ENCODE data around the gene C12orf43. TPM values are rescaled to one million over a fixed set of nuclear protein-coding genes. Genes with fewer than 3 reads are reported as not detected.

C12orf43 gene
- total RNA-seq, 2 experiments from 2014 or later = 11.5 to 12.3 TPM

DNA sequence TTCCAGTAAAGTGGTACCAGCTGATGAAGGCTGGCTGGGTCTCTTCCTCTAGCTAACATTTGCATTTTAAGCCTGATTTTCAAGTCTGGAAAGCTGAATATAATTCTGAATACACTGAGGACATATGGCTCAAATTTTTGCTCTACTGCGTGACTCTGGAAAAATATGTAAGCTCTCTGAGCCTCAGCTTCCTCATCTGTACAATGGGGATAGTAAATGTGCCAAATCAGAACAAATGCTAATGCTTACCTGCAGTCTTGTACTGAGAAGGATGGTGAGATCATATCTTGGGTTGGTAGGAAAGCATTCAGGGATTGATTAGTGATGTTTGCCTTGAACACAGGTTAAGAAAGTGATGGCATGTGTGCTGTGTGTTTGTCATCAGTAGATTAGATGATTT, 23.3 kb downstream of the C12orf43 start:
- peaks cover 18% of the 10 kb centered on the region for H3K27me3 Mint-ChIP-seq
- H3K4me3 Mint-ChIP-seq = no peak overlapping the region
- POLR2A ChIA-PET = interaction anchor here (1.5 kb wide), 1 partner anchor 21 kb away, joined by 3 read pairs; no protein-coding TSS in a partner anchor
- no peaks in the 10 kb centered on the region for H3K9me3 Mint-ChIP-seq
- CTCF ChIA-PET = interaction anchor here (1.1 to 1.5 kb wide), 3 partner anchors 14 to 344 kb away, joined by 4 to 5 read pairs (median 4); no protein-coding TSS in a partner anchor
- no peaks in the 10 kb centered on the region for H3K36me3 Mint-ChIP-seq (ENCODE audit: low read depth)
- no peak overlapping the region for H3K27ac Mint-ChIP-seq
- DNase-seq = no peak
- no peaks in the 10 kb centered on the region for H3K4me1 Mint-ChIP-seq

DNA sequence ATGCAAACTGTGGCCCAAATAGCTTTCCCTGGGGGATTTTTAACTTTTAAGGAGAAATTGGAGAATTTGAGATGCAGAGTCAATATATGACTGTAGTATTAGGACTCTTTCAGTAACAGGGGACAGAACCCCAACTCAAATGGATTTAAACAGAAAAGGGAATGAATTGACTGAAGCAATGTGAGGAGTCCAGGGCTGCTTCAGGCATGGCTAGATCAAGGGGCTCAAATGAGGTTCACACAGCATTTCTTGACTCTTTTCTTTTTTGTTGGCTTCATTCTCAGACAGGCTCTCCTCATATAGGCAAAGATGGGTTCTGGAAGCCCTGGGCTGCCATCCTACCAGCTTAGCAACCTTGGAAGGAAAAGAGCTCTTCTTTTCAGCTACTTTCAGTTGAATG, 24.3 kb downstream of the C12orf43 start:
- H3K27ac Mint-ChIP-seq = no peak overlapping the region
- DNase-seq = no peak
- H3K4me3 Mint-ChIP-seq = no peak overlapping the region
- H3K36me3 Mint-ChIP-seq (ENCODE audit: low read depth) = no peaks in the 10 kb centered on the region
- peaks cover 18% of the 10 kb centered on the region for H3K27me3 Mint-ChIP-seq
- ChIA-PET CTCF (interaction anchor here (1.4 to 1.6 kb wide), 3 partner anchors 13 to 343 kb away, joined by 4 to 5 read pairs (median 4); no protein-coding TSS in a partner anchor), POLR2A (interaction anchor here (1.5 kb wide), 1 partner anchor 20 kb away, joined by 3 read pairs; no protein-coding TSS in a partner anchor)
- no peaks in the 10 kb centered on the region for H3K4me1 Mint-ChIP-seq
- no peaks in the 10 kb centered on the region for H3K9me3 Mint-ChIP-seq

- Mint-ChIP-seq H3K4me1 (no peaks in the 10 kb centered on the region), H3K27me3 (peaks cover 18% of the 10 kb centered on the region), H3K4me3 (no peak overlapping the region), H3K9me3 (no peaks in the 10 kb centered on the region), H3K36me3 (ENCODE audit: low read depth) (no peaks in the 10 kb centered on the region), H3K27ac (no peak overlapping the region)
- ChIA-PET CTCF (interaction anchor here (1.6 kb wide), 1 partner anchor 15 kb away, joined by 4 read pairs; no protein-coding TSS in a partner anchor), POLR2A (no interaction called here)
- DNase-seq = no peak
Observed at GRCh38 chr12:120990487-120991055, 25.7 kb downstream of the C12orf43 start.

GRCh38 chr12:120989687-120990086, 26.6 kb downstream of the C12orf43 start:
- H3K4me1 Mint-ChIP-seq = no peaks in the 10 kb centered on the region
- no peak overlapping the region for H3K4me3 Mint-ChIP-seq
- ChIA-PET POLR2A (no interaction called here), CTCF (interaction anchor here (1.1 kb wide), 1 partner anchor 18 kb away, joined by 3 read pairs; no protein-coding TSS in a partner anchor)
- peaks cover 11% of the 10 kb centered on the region for H3K27me3 Mint-ChIP-seq
- H3K27ac Mint-ChIP-seq = no peak overlapping the region
- H3K9me3 Mint-ChIP-seq = no peaks in the 10 kb centered on the region
- no peak for DNase-seq
- H3K36me3 Mint-ChIP-seq (ENCODE audit: low read depth) = no peaks in the 10 kb centered on the region

GRCh38 chr12:120988658-120989057, 27.6 kb downstream of the C12orf43 start:
- no peak for DNase-seq
- ChIA-PET CTCF (interaction anchor here (0.6 kb wide), 1 partner anchor 14 kb away, joined by 4 read pairs; no protein-coding TSS in a partner anchor), POLR2A (no interaction called here)
- Mint-ChIP-seq H3K9me3 (no peaks in the 10 kb centered on the region), H3K27ac (no peak overlapping the region), H3K36me3 (ENCODE audit: low read depth) (no peaks in the 10 kb centered on the region), H3K4me3 (no peak overlapping the region), H3K4me1 (no peaks in the 10 kb centered on the region), H3K27me3 (peaks cover 8% of the 10 kb centered on the region)

- ChIA-PET CTCF (no interaction called here), POLR2A (no interaction called here)
- H3K36me3 Mint-ChIP-seq (ENCODE audit: low read depth) = no peaks in the 10 kb centered on the region
Observed at GRCh38 chr12:120988234-120988633, 28.1 kb downstream of the C12orf43 start.

GRCh38 chr12:120984351-120984898, 31.9 kb downstream of the C12orf43 start:
- H3K36me3 Mint-ChIP-seq (ENCODE audit: low read depth) = no peaks in the 10 kb centered on the region
- CTCF ChIA-PET = interaction anchor here (1.0 to 2.0 kb wide), 3 partner anchors 12 to 21 kb away, joined by 4 to 7 read pairs (median 5); no protein-coding TSS in a partner anchor
- POLR2A ChIA-PET = no interaction called here
- H3K27me3 Mint-ChIP-seq = peaks cover under 1% of the 10 kb centered on the region
- H3K4me3 Mint-ChIP-seq = no peak overlapping the region
- no peaks in the 10 kb centered on the region for H3K9me3 Mint-ChIP-seq
- peaks cover 3% of the 10 kb centered on the region for H3K4me1 Mint-ChIP-seq
- no peak overlapping the region for H3K27ac Mint-ChIP-seq
- DNase-seq = no peak

More at GRCh38 chr12:120988234-120988633, 28.1 kb downstream of the C12orf43 start:
- H3K27me3 Mint-ChIP-seq = peaks cover 8% of the 10 kb centered on the region
- H3K27ac Mint-ChIP-seq = no peak overlapping the region
- H3K9me3 Mint-ChIP-seq = no peaks in the 10 kb centered on the region
- no peaks in the 10 kb centered on the region for H3K4me1 Mint-ChIP-seq
- no peak overlapping the region for H3K4me3 Mint-ChIP-seq
- no peak for DNase-seq

DNA sequence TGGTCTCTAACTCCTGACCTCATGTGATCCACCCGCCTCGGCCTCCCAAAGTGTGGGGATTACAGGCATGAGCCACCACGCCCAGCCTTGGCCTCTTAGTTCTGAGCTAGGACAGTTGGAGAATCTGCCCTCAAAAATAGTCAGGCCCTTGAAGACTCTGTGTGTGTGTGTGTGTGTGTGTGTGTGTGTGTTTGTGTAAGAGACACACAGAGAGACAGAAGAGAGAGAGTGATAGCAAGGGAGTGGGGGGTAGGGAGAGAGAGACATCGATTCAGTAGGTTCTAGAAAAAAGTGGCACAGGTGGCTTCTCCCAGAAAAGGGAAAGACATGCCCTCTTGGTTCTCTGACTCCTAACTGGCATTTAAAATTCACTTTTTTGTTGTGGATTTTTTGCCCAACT, 32.5 kb downstream of the C12orf43 start:
- ChIA-PET POLR2A (no interaction called here), CTCF (interaction anchor here (0.7 to 2.0 kb wide), 3 partner anchors 12 to 134 kb away, joined by 3 to 7 read pairs (median 4); no protein-coding TSS in a partner anchor)
- H3K27ac Mint-ChIP-seq = no peak overlapping the region
- H3K36me3 Mint-ChIP-seq (ENCODE audit: low read depth) = no peaks in the 10 kb centered on the region
- DNase-seq = no peak
- no peak overlapping the region for H3K4me3 Mint-ChIP-seq
- no peaks in the 10 kb centered on the region for H3K9me3 Mint-ChIP-seq
- H3K27me3 Mint-ChIP-seq = no peaks in the 10 kb centered on the region
- H3K4me1 Mint-ChIP-seq = peaks cover 3% of the 10 kb centered on the region

GRCh38 chr12:120982659-120983058, 33.6 kb downstream of the C12orf43 start:
- CTCF ChIA-PET = interaction anchor here (2.0 kb wide), 1 partner anchor 11 kb away, joined by 7 read pairs; no protein-coding TSS in a partner anchor
- H3K36me3 Mint-ChIP-seq (ENCODE audit: low read depth) = no peaks in the 10 kb centered on the region
- H3K27me3 Mint-ChIP-seq = no peaks in the 10 kb centered on the region
- POLR2A ChIA-PET = interaction anchor here (0.8 kb wide), 1 partner anchor 11 kb away, joined by 3 read pairs; no protein-coding TSS in a partner anchor
- peaks cover 3% of the 10 kb centered on the region for H3K4me1 Mint-ChIP-seq
- no peaks in the 10 kb centered on the region for H3K9me3 Mint-ChIP-seq
- DNase-seq = no peak
- no peak overlapping the region for H3K27ac Mint-ChIP-seq
- H3K4me3 Mint-ChIP-seq = no peak overlapping the region

DNA sequence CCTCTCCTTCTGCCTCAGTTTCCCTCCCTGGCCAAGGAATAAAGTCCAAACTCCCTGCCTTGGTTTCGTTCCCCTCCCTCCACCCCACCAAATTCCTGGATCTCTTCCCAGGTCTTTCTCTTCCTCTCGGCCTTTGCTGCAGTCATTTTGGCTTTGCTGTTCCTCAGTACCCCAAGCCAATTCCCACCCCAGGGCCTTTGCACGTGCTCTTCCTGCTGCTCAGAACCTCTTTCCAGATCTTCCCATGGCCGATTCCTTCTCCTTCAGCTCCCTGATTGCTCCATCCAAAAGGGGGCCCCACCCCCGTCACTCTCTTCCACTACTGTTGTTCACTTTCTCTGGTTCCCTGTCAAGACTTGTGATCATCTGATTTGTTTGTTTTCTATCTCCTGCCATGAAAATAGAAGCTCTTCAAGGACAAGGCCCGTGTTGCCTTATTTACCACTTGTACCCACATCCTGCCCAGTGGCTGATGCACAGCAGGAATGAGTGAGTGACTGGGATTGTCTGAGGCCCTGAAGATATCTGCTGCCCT, 34.8 kb downstream of the C12orf43 start:
- H3K27ac Mint-ChIP-seq = no peak overlapping the region

DNA sequence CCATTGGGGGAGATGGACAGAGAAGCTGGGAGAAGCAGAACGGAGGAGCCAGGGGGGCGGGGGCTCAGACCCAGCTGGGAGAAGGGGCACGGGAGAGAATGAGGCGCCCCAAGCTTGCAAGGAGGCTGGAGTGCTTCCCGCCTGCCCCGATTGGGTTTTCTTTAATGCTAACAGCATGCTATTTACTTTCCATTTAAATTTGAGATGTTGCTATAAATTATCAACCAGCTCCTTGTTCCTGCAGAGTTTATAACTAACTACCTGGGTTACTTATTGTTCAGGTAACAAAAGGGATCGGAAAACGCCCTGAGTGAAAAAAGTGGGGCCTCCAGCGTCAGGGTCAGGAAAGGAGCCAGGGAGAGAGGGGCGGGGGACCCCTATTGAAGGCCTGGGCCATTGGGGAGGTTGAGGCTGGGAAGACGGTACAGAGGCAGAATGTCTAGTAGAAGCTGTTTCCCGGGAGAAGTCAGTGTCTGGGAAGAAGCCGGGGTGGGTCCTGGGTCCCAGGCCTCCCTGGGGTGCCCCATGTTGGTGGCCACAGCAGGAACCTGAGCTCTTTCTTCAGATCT, 35.4 kb downstream of the C12orf43 start:
- no peaks in the 10 kb centered on the region for H3K27me3 Mint-ChIP-seq
- ChIA-PET CTCF (interaction anchor here (2.2 kb wide), 1 partner anchor 9 kb away, joined by 9 read pairs; no protein-coding TSS in a partner anchor), POLR2A (no interaction called here)
- H3K36me3 Mint-ChIP-seq (ENCODE audit: low read depth) = no peaks in the 10 kb centered on the region
- DNase-seq = no peak
- H3K27ac Mint-ChIP-seq = no peak overlapping the region
- no peak overlapping the region for H3K4me3 Mint-ChIP-seq
- H3K4me1 Mint-ChIP-seq = peaks cover 3% of the 10 kb centered on the region
- no peaks in the 10 kb centered on the region for H3K9me3 Mint-ChIP-seq

More for the DNA sequence above, 34.8 kb downstream of the C12orf43 start:
- POLR2A ChIA-PET = no interaction called here
- CTCF ChIA-PET = interaction anchor here (2.2 kb wide), 1 partner anchor 10 kb away, joined by 9 read pairs; no protein-coding TSS in a partner anchor
- no peak for DNase-seq
- Mint-ChIP-seq H3K4me3 (no peak overlapping the region), H3K27me3 (no peaks in the 10 kb centered on the region), H3K9me3 (no peaks in the 10 kb centered on the region), H3K4me1 (peaks cover 3% of the 10 kb centered on the region), H3K36me3 (ENCODE audit: low read depth) (no peaks in the 10 kb centered on the region)

GRCh38 chr12:120979862-120980696, 36.2 kb downstream of the C12orf43 start:
- H3K4me3 Mint-ChIP-seq = no peak overlapping the region
- ChIA-PET CTCF (interaction anchor here (2.2 kb wide), 1 partner anchor 8 kb away, joined by 9 read pairs; no protein-coding TSS in a partner anchor), POLR2A (no interaction called here)
- no peaks in the 10 kb centered on the region for H3K36me3 Mint-ChIP-seq (ENCODE audit: low read depth)
- H3K4me1 Mint-ChIP-seq = peaks cover 3% of the 10 kb centered on the region
- DNase-seq = no peak
- H3K9me3 Mint-ChIP-seq = no peaks in the 10 kb centered on the region
- no peaks in the 10 kb centered on the region for H3K27me3 Mint-ChIP-seq
- H3K27ac Mint-ChIP-seq = no peak overlapping the region

Measured in activated CD4-positive, alpha-beta memory T cell treated with anti-CD3 and anti-CD28 coated beads, Interleukin-2, amount 10 ng/mL, durations not matched to agents 7 days and 5 days (primary cell).